HG02938 (cell line): ENCODE results near the gene SNX27.
"Not testable (repeated sequence)": the region's sequence is repeated elsewhere in the genome, so short reads cannot be mapped to it uniquely, and the experiment has no call there.

Source experiments
- ATAC-seq: cut with Tn5 transposase; IDR thresholded peaks from one replicate; pipeline ENCODE4 v1.9.1; 2021; ENCODE audit warnings: mild to moderate bottlenecking, moderate library complexity; ENCODE audit not compliant: unreplicated experiment

Gene SNX27

DNA sequence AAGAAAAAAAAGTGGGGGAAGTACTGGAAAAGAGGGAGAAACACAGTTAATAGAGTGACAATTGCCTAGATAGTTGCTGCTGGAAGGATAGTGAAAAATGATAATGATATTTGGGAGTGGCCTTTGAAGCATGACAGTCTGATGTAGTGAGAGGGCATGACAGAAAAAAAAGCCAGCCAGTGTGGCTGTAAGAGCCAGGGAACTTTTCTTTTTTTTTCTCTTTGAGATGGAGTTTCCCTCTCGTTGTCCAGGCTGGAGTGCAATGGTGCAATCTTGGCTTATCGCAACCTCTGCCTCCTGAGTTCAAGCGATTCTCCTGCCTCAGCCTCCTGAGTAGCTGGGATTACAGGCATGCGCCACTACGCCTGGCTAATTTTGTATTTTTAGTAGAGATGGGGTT, 9.3 kb upstream of the SNX27 start:
- not testable (repeated sequence) for ATAC-seq

- no peak for ATAC-seq
Measured at GRCh38 chr1:151604291-151604690, 7.6 kb upstream of the SNX27 start.

- ATAC-seq = no peak
Measured at GRCh38 chr1:151606384-151606783, 5.5 kb upstream of the SNX27 start.

- no peak for ATAC-seq
Measured at GRCh38 chr1:151606857-151607256, 5.0 kb upstream of the SNX27 start.

GRCh38 chr1:151610142-151610541, 1.7 kb upstream of the SNX27 start:
- ATAC-seq = no peak

DNA sequence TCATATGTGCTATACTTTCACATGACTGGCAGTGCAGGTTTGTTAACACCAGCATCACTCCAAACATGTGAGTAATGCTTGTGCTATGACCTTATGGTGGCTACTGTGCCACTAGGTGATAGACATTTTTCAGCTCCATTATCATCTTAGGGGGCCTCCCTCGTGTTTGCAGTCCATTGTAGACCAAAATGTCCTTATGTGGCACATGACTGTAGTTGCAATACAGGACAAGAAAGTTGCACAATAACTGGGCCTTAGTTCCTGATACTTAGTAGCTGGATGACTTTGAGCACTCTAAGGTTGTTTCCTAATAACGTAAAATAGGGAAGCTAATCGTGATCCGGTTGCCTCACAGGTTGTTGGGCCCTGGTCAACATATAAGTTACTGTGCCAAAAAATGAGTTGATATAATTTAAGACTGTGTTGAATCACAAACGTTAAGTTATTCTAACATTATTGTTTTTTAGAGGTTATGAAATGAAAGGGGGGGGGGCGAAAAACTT, 511 bp upstream of the SNX27 start:
- no peak for ATAC-seq

GRCh38 chr1:151612501-151613281, 841 bp downstream of the SNX27 start:
- ATAC-seq = peak; percentile 6

DNA sequence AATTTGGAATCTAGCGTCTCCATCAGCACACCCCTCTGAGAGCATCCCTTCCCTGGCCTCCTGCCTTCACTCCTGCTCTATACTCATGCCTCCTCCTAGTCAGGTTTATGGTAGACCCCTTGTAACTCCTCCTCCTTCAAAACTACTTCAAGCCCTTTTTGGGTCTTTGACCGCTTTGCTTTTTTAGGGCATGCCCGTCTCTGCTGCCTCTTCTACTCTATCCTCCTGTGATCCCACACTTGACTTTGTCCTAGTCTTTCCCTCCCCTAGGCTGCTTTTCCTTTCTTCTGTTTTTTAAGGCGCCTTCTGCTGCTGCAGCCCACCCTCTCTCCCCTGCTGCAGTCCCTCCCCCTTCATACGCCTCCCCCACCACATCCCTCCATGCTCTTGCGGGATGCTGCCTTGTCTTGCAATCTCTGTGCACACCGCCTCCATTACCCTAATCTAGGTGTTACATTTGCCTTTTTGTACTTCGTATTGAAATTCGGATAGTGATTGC, 1.5 kb downstream of the SNX27 start:
- ATAC-seq = no peak

DNA sequence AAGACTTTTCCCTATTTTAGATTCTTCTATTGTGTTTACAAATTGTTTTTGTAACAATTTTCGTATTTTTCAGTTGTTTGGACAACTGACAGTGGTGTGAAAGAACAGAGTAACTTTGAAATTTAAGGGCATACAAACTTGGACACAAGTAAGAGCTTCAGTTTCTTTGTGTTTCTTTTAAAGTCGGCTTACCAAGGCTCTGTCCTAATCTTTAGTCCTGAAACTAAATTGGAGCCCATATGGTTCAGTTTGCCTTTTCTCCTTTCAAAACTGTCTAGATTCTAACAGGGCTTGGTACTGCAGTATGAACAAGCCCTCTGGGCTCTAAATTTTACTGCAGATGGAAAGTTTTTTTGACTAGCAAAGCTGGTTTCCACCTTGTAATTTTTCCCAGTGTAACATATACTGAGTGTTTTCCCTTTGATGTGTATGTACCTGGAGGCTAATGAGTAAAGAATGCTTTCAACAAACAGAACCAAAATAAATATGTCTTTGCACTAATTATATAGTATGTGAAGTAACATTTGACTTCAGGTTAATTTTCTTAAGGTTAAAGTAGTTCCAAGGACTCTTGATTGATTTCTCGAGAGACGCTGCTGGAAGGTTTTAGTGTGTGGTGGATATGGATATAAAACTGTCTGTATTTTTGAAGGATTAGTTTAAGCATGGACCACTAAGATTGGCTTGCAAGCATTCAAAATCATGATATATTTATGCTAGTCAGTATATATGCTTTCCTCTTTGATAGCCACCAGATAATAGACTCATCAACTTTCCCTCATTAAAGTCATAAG, 4.1 kb downstream of the SNX27 start:
- ATAC-seq = no peak

GRCh38 chr1:151616505-151616849, 4.6 kb downstream of the SNX27 start:
- no peak for ATAC-seq

DNA sequence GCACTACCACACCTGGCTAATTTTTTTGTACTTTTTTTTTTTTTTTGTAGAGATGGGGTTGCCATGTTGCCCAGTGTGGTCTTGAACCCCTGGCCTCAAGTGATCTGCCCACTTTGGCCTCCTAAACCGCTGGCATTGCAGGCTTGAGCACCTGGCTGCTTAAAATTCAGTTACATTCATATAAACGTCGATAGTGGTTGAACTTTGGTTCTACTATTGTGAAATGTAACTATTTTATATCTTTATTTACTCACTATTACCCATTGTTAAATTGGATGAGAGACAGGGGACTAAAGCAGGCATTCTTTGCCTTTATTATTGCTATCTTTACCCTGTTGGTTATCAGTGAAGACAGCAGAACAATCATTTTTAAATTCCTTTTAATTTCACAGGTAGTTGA, 6.2 kb downstream of the SNX27 start:
- no peak for ATAC-seq

DNA sequence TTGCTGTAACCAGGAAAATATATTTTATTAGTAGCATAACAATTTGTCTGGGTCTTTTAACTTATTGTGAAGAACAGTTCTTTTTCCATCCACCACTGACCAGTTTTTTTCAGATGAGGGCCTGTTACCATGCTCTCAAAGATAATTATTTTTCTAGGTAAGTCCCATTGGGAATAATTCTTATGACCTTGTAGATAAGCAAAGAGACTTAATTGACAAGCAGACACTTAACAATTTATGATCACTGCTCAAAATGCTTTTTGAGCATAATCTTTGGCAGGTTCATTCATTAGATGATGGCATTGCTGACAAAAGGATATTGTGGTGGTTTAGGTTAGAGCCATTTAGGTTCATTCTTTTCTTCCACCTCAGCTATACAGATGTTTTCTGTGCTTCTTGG, 6.6 kb downstream of the SNX27 start:
- ATAC-seq = no peak

DNA sequence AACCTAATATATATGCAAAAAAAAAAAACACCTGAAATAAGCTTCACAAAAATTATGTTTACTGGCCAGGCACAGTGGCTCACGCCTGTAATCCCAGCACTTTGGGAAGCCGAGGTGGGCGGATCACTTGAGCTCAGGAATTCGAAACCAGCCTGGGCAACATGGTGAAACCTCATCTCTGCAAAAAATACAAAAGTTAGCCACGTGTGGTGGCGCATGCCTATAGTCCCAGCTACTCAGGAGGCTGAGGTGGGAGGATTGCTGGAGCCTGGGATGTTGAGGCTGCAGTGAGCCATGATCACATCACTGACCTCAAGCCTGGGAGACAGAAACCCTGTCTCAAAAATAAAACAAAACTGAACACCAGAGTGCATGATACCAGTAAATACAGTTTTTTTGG, 7.1 kb downstream of the SNX27 start:
- not testable (repeated sequence) for ATAC-seq

DNA sequence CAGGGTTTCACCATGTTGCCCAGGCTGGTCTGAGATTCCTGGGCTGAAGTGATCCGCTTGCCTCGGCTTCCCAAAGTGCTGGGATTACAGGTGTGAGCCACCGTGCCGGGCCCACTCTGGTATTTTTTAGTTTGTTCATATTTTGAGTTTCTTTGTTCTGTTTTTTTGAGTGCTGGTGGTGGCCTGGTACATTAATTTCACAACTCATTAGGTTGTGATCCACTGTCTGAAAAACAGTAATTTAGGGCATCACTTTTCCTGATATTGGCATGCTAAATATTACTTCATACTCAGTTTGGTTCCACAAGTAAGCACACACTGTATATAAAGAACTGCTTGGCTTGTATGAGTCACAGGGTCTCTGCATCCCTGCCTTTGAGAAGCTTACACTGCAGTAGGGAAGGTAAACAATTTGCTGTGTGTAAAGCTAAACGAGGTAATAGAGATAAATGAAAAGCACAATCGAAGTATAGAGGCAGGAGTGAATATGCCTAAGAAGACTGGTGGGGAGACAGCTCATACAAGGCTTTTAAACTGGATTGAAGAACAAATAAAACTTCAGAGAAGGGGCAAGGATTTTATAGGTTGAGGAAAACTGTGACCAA, 7.7 kb downstream of the SNX27 start:
- no peak for ATAC-seq

DNA sequence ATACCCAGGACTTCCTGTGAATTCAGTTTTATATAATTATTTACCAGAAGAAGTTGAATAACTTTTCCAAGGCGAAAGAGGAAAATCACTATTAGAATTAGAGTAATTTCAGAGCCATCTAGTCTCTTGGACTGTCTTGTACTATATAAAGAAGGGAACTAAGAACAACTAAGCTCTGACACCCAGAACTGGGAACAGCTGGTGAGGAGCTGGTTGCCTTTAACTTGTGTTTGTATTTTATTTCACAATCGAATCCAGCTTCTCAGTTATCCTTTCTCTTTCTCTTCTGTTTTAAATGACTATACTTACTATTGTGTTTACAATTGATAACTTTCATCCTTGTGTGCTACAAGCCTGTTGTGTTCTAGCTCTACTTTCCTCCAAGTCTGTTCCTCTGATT, 8.4 kb downstream of the SNX27 start:
- no peak for ATAC-seq

DNA sequence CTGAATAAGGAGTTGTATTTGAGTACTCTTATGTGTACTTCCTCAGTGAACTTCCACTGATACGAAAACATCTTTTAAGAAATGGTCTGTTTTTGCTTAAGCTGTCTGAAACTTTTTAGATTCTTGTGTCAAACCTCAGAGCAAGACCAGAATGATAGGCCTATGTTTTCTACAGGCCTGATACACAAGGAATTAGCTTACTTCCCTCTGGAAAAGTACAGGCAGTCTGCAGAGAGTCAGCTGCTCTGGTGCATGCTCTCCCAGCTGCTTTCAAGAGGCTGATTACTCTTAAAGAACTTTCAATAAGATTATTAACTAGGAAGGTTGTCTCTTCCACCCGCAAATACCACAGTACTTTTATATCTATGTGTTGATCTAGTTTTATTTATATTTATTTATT, 9.5 kb downstream of the SNX27 start:
- ATAC-seq = no peak

GRCh38 chr1:151624783-151625182, 12.9 kb downstream of the SNX27 start:
- no peak for ATAC-seq

- no peak for ATAC-seq
Measured at GRCh38 chr1:151626740-151627334, 15.0 kb downstream of the SNX27 start.

DNA sequence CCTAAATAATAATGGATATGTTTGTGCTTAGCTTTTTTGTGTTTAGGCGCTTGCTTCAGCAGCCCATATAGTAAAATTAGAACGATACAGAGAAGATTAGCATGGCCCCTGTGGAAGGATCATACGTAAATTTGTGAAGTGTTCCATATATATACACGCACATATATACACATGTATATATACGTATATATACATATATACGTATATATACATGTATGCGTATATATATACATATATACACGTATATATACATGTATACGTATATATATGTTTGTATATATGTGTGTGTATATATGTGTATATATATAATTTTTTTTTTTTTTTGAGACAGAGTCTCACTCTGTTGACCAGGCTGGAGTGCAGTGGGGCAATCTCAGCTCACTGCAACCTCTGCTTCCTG, 17.4 kb downstream of the SNX27 start:
- ATAC-seq = no peak

- ATAC-seq = no peak
Measured at GRCh38 chr1:151635479-151636072, 23.7 kb downstream of the SNX27 start.
